ENCODE measurements around the gene RBMS3. TPM values are rescaled to one million over a fixed set of nuclear protein-coding genes. Genes with fewer than 3 reads are reported as not detected.

RBMS3 gene
- total RNA-seq, 1 donor from 2014 or later = 3.8 TPM

GRCh38 chr3:29764603-29765254 lies 483.9 kb downstream of the RBMS3 start:
- Mint-ChIP-seq H3K27ac (no peak overlapping the region), H3K4me1 (ENCODE audit: low read depth) (peaks cover 10% of the 10 kb centered on the region), H3K9me3 (ENCODE audit: low read depth) (peaks cover 12% of the 10 kb centered on the region), H3K27me3 (no peaks in the 10 kb centered on the region), H3K4me3 (ENCODE audit: low read depth) (no peak overlapping the region), H3K36me3 (ENCODE audit: insufficient read depth) (no peaks in the 10 kb centered on the region)
- no peak for DNase-seq (ENCODE audit: low spot score, unreplicated experiment)
- TF ChIP-seq, protein P1, sequence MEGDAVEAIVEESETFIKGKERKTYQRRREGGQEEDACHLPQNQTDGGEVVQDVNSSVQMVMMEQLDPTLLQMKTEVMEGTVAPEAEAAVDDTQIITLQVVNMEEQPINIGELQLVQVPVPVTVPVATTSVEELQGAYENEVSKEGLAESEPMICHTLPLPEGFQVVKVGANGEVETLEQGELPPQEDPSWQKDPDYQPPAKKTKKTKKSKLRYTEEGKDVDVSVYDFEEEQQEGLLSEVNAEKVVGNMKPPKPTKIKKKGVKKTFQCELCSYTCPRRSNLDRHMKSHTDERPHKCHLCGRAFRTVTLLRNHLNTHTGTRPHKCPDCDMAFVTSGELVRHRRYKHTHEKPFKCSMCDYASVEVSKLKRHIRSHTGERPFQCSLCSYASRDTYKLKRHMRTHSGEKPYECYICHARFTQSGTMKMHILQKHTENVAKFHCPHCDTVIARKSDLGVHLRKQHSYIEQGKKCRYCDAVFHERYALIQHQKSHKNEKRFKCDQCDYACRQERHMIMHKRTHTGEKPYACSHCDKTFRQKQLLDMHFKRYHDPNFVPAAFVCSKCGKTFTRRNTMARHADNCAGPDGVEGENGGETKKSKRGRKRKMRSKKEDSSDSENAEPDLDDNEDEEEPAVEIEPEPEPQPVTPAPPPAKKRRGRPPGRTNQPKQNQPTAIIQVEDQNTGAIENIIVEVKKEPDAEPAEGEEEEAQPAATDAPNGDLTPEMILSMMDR (IDR thresholded peaks at IDR 0.05; ENCODE audit: unreplicated experiment) = no peak

GRCh38 chr3:29771602-29772001 lies 490.7 kb downstream of the RBMS3 start:
- no peak for DNase-seq (ENCODE audit: low spot score, unreplicated experiment)
- no peaks in the 10 kb centered on the region for H3K36me3 Mint-ChIP-seq (ENCODE audit: insufficient read depth)
- peaks cover 5% of the 10 kb centered on the region for H3K9me3 Mint-ChIP-seq (ENCODE audit: low read depth)
- H3K4me3 Mint-ChIP-seq (ENCODE audit: low read depth) = no peak overlapping the region
- TF ChIP-seq, protein P1 (IDR thresholded peaks at IDR 0.05; ENCODE audit: unreplicated experiment) = no peak
- H3K27ac Mint-ChIP-seq = no peak overlapping the region
- H3K4me1 Mint-ChIP-seq (ENCODE audit: low read depth) = peaks cover 1% of the 10 kb centered on the region
- H3K27me3 Mint-ChIP-seq = peaks cover 22% of the 10 kb centered on the region

DNA sequence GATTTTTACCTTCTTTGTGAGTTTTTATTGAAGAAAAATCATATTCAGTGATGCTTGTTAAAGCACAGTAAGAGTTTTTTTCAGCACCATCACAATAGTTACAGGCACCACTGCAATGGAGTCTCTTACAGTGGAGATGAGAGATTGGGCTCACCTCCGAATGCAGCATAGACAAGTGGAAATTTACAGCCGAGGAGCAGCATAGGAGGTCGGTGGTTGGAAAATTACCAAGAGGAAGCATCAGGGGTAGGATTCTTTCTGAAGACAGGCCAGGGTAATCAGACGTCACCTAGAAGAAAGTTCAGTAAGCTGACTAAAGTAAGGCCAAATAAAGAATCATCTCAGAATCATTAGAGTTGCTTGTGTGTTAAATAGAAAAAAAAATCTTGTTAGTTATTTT lies 491.6 kb downstream of the RBMS3 start:
- peaks cover 6% of the 10 kb centered on the region for H3K4me1 Mint-ChIP-seq (ENCODE audit: low read depth)
- TF ChIP-seq, protein P1 (IDR thresholded peaks at IDR 0.05; ENCODE audit: unreplicated experiment) = no peak
- no peak for DNase-seq (ENCODE audit: low spot score, unreplicated experiment)
- H3K9me3 Mint-ChIP-seq (ENCODE audit: low read depth) = peaks cover 4% of the 10 kb centered on the region
- H3K4me3 Mint-ChIP-seq (ENCODE audit: low read depth) = no peak overlapping the region
- no peak overlapping the region for H3K27ac Mint-ChIP-seq
- H3K27me3 Mint-ChIP-seq = peaks cover 25% of the 10 kb centered on the region
- no peaks in the 10 kb centered on the region for H3K36me3 Mint-ChIP-seq (ENCODE audit: insufficient read depth)

DNA sequence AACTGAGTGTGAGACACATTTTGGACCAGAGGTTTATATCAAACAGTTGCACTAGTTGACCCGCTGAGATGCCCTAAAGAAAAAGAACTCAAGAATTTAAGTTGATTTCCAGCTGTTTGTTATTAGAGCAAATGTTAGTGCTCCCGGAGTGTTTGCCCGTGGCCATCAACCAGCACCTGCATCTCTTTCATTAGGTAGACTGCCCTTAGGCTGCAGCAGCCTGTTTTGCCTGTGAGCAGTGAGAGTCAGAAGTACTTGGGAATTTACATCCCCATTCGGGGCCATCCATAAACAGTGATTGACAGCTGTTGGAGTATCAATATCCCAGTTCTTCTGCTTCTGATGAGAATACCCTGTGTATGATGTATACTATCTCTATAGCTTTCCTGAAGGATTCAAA lies 492.6 kb downstream of the RBMS3 start:
- Mint-ChIP-seq H3K27me3 (peaks cover 25% of the 10 kb centered on the region), H3K4me3 (ENCODE audit: low read depth) (no peak overlapping the region), H3K36me3 (ENCODE audit: insufficient read depth) (no peaks in the 10 kb centered on the region), H3K27ac (no peak overlapping the region), H3K9me3 (ENCODE audit: low read depth) (peaks cover 4% of the 10 kb centered on the region), H3K4me1 (ENCODE audit: low read depth) (peaks cover 14% of the 10 kb centered on the region)
- no peak for DNase-seq (ENCODE audit: low spot score, unreplicated experiment)
- TF ChIP-seq, protein P1 (IDR thresholded peaks at IDR 0.05; ENCODE audit: unreplicated experiment) = no peak

DNA sequence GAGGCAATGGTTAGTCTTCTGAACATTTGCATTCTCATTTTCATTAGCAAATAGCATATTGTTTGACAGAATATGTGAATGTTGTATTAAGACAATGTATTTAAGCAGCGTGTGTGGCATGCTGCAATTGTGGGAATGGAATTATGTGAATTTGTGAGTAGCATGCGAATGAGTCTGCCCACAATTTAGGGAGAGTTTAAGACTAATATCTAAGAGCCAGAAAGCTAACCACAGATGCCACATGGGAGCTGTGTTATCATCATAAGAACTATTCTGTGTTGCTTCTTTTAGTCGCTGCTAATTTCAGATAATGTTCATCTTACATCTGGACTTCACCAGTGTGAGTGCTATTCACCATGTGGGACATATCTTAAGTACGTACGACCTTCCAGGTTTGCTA lies 494.5 kb downstream of the RBMS3 start:
- Mint-ChIP-seq H3K36me3 (ENCODE audit: insufficient read depth) (no peaks in the 10 kb centered on the region), H3K9me3 (ENCODE audit: low read depth) (no peaks in the 10 kb centered on the region), H3K27ac (no peak overlapping the region), H3K4me1 (ENCODE audit: low read depth) (peaks cover 16% of the 10 kb centered on the region), H3K4me3 (ENCODE audit: low read depth) (no peak overlapping the region), H3K27me3 (peaks cover 25% of the 10 kb centered on the region)
- TF ChIP-seq, protein P1 (IDR thresholded peaks at IDR 0.05; ENCODE audit: unreplicated experiment) = no peak
- no peak for DNase-seq (ENCODE audit: low spot score, unreplicated experiment)
